ENCODE measurements around the gene STRIP1.
A peak's percentile ranks its signal among the peaks of the same experiment; 100 is the strongest.

The STRIP1 gene

GRCh38 chr1:110033421-110033820 is 1.0 kb upstream of the STRIP1 start:
- H3K27ac ChIP-seq = no peak overlapping the region
- TF ChIP-seq CTCF (conservative IDR thresholded peaks at IDR 0.05) (no peak), ZFX (IDR thresholded peaks at IDR 0.05) (no peak)

GRCh38 chr1:110034040-110034450 is 379 bp upstream of the STRIP1 start:
- no peak for TF ChIP-seq ZFX (IDR thresholded peaks at IDR 0.05)
- no peak for TF ChIP-seq CTCF (conservative IDR thresholded peaks at IDR 0.05)
- H3K27ac ChIP-seq = peak overlapping the region; percentile 82

GRCh38 chr1:110035236-110035752 is 870 bp downstream of the STRIP1 start:
- H3K27ac ChIP-seq = peak overlapping the region; percentile 82
- no peak for TF ChIP-seq CTCF (conservative IDR thresholded peaks at IDR 0.05)
- no peak for TF ChIP-seq ZFX (IDR thresholded peaks at IDR 0.05)

GRCh38 chr1:110038271-110038670 is 3.8 kb downstream of the STRIP1 start:
- no peak overlapping the region for H3K27ac ChIP-seq
- TF ChIP-seq CTCF (conservative IDR thresholded peaks at IDR 0.05) = no peak

- H3K27ac ChIP-seq = peak overlapping the region; percentile 3; the same call in 1 of the 2 replicates
- no peak for TF ChIP-seq ZFX (IDR thresholded peaks at IDR 0.05)
Observed at GRCh38 chr1:110039641-110040040, 5.2 kb downstream of the STRIP1 start.

GRCh38 chr1:110040548-110040947 is 6.1 kb downstream of the STRIP1 start:
- no peak for TF ChIP-seq CTCF (conservative IDR thresholded peaks at IDR 0.05)
- TF ChIP-seq ZFX (IDR thresholded peaks at IDR 0.05) = no peak
- no peak overlapping the region for H3K27ac ChIP-seq

GRCh38 chr1:110043016-110043415 is 8.6 kb downstream of the STRIP1 start:
- no peak for TF ChIP-seq ZFX (IDR thresholded peaks at IDR 0.05)
- TF ChIP-seq CTCF (conservative IDR thresholded peaks at IDR 0.05) = no peak

GRCh38 chr1:110047463-110047862 is 13.0 kb downstream of the STRIP1 start:
- H3K27ac ChIP-seq = peak overlapping the region; percentile 36
- no peak for TF ChIP-seq ZFX (IDR thresholded peaks at IDR 0.05)
- TF ChIP-seq CTCF (conservative IDR thresholded peaks at IDR 0.05) = no peak; the same call in 1 of the 2 replicates

More at GRCh38 chr1:110043016-110043415, 8.6 kb downstream of the STRIP1 start:
- no peak overlapping the region for H3K27ac ChIP-seq
